Right lobe of liver (tissue), 6 donors: ENCODE measurements around the gene POGK. TPM values are rescaled to one million over a fixed set of nuclear protein-coding genes. Genes with fewer than 3 reads are reported as not detected.
A peak's percentile ranks its signal among the peaks of the same experiment; 100 is the strongest.

ENCODE experiments used
- ATAC-seq, 4 donors: fragments of 200-7000 bp; cut with Tn5 transposase; one replicate each; pipeline ENCODE4 v1.9.1; 2020; ENCODE audit warnings: mild to moderate bottlenecking in 4 of 4, moderate library complexity in 4 of 4
- DNase-seq, 3 donors: peaks; one replicate each; pipeline ENCODE4 v3.0.0-alpha.2; 2020
- H3K27ac ChIP-seq, 3 donors: fragments of 200-600 bp; one replicate each; pipeline ENCODE4 v1.8.0; 2022
- H3K27me3 ChIP-seq, 2 donors: fragments of 200-600 bp; one replicate each; pipeline ENCODE4 v1.8.0; 2022
- H3K36me3 ChIP-seq, 4 donors: fragments of 200-600 bp; sonication (generic) in 1 of 4; one replicate each; pipeline versions ENCODE4 v1.5.1 to v1.8.0; 2017 to 2022; ENCODE audit warnings: control low read depth in 1 of 4
- H3K4me1 ChIP-seq, 4 donors: fragments of 200-600 bp; sonication (generic) in 1 of 4; one replicate each; pipeline versions ENCODE4 v1.5.1 to v1.8.0; 2017 to 2022; ENCODE audit warnings: control low read depth in 1 of 4
- H3K4me3 ChIP-seq, 3 donors: fragments of 200-600 bp; one replicate each; pipeline ENCODE4 v1.8.0; 2022
- H3K9me3 ChIP-seq, 4 donors: fragments of 200-600 bp; sonication (generic) in 1 of 4; one replicate each; pipeline versions ENCODE4 v1.5.1 to v1.8.0; 2017 to 2022; ENCODE audit warnings: control low read depth in 1 of 4
- CTCF ChIP-seq, 4 donors: fragments of 200-600 bp in 3 of 4; fragments of 450-650 bp in 1 of 4; IDR thresholded peaks; one replicate each; pipeline versions ENCODE4 v1.5.1 to v1.8.0; 2016 to 2022; ENCODE audit warnings: antibody characterized with exemption in 4 of 4, mild to moderate bottlenecking in 2 of 4
- POLR2A ChIP-seq: fragments of 450-650 bp; IDR thresholded peaks from one replicate; pipeline ENCODE4 v1.6.1; 2017; ENCODE audit warnings: antibody characterized with exemption, mild to moderate bottlenecking
- WGBS: methylation state at CpG from one replicate; pipeline ENCODE4 v1.1.6; 2018; ENCODE audit warnings: low coverage, low lambda C conversion rate; ENCODE audit not compliant: insufficient coverage; ENCODE audit errors: missing lambda C conversion rate; 5-methylcytosine and 5-hydroxymethylcytosine counted together
- intact Hi-C, 2 donors: fragments of 100-400 bp; cut with DNase I; formaldehyde crosslinking; loops; one replicate each; pipeline versions ENCODE4 v1.11.2 to v1.14.1; 2022
- total RNA-seq, 6 experiments: library from RNA; depleted of rRNA in 2 of 6; stranded (reverse); fragments of >200 nt in 2 of 6; fragmentation: NEBNext Ultra II Directional in 3 of 6; extraction: Animal tissue kit (Norgen Biotek cat#: 25700) in 3 of 6; gene quantifications; one replicate each; pipeline versions ENCODE4 v1.1.0 to v1.2.4, GENCODE V29; 2016 to 2023
- donor health status: DM: no; HTN: yes; CAD: no.
- donor health status: DM: no; HTN: no; CAD: no.
- donor health status: DM: no; HTN: no; CAD: no.
- donor health status: DM: no; HTN: yes; CAD: no.
- donor health status: DM: no; HTN: yes; CAD: no.

The POGK gene
- total RNA-seq, 6 experiments from 2014 or later = 9.0 to 15.7 (median 12.3) TPM

GRCh38 chr1:166889776-166890175 is 50.5 kb downstream of the POGK start:
- Histone ChIP-seq H3K4me1 (no peaks in the 10 kb centered on the region), H3K36me3 (no peaks in the 10 kb centered on the region), H3K9me3 (no peaks in the 10 kb centered on the region), H3K27ac (no peak overlapping the region), H3K27me3 (no peaks in the 10 kb centered on the region), H3K4me3 (no peak overlapping the region)
- intact Hi-C loops = no loop called here
- no peak for ATAC-seq
- TF ChIP-seq CTCF (IDR thresholded peaks at IDR 0.05) (no peak), POLR2A (no peak)
- DNase-seq = no peak

GRCh38 chr1:166895766-166896165 is 56.5 kb downstream of the POGK start:
- 60% methylated on average over 4 of the region's 4 CpGs for WGBS
- no peaks in the 10 kb centered on the region for H3K36me3 ChIP-seq
- H3K9me3 ChIP-seq = no peaks in the 10 kb centered on the region
- no peaks in the 10 kb centered on the region for H3K27me3 ChIP-seq
- intact Hi-C loops = no loop called here
- TF ChIP-seq CTCF (IDR thresholded peaks at IDR 0.05) (no peak), POLR2A (no peak)
- no peak overlapping the region for H3K27ac ChIP-seq
- no peak for ATAC-seq
- DNase-seq = no peak
- H3K4me3 ChIP-seq = no peak overlapping the region
- H3K4me1 ChIP-seq = no peaks in the 10 kb centered on the region

GRCh38 chr1:166899769-166900168 is 60.5 kb downstream of the POGK start:
- DNase-seq (no peak), ATAC-seq (no peak)
- Histone ChIP-seq H3K27me3 (no peaks in the 10 kb centered on the region), H3K27ac (no peak overlapping the region), H3K36me3 (no peaks in the 10 kb centered on the region), H3K4me1 (no peaks in the 10 kb centered on the region), H3K9me3 (no peaks in the 10 kb centered on the region), H3K4me3 (no peak overlapping the region)
- intact Hi-C loops = no loop called here
- TF ChIP-seq POLR2A = no peak
- TF ChIP-seq CTCF (IDR thresholded peaks at IDR 0.05) = no peak

- no peaks in the 10 kb centered on the region for H3K9me3 ChIP-seq
- ATAC-seq (no peak), DNase-seq (no peak)
- no peak overlapping the region for H3K4me3 ChIP-seq
- H3K27me3 ChIP-seq = no peaks in the 10 kb centered on the region
- no peaks in the 10 kb centered on the region for H3K4me1 ChIP-seq
- no peak overlapping the region for H3K27ac ChIP-seq
- 53% methylated on average over 4 of the region's 4 CpGs for WGBS
- no peaks in the 10 kb centered on the region for H3K36me3 ChIP-seq
- no peak for TF ChIP-seq POLR2A
- no peak for TF ChIP-seq CTCF (IDR thresholded peaks at IDR 0.05)
- intact Hi-C loops = no loop called here
Observed at GRCh38 chr1:166900987-166901386, 61.7 kb downstream of the POGK start.

- 73% methylated on average over 1 of the region's 1 CpG for WGBS
- H3K4me3 ChIP-seq = no peak overlapping the region
- DNase-seq (no peak), ATAC-seq (peak in 3 of 4 donors; percentile 10 to 61 (median 38))
- no peaks in the 10 kb centered on the region for H3K27me3 ChIP-seq
- TF ChIP-seq POLR2A (no peak), CTCF (IDR thresholded peaks at IDR 0.05) (no peak)
- H3K4me1 ChIP-seq = no peaks in the 10 kb centered on the region
- no peak overlapping the region for H3K27ac ChIP-seq
- no peaks in the 10 kb centered on the region for H3K36me3 ChIP-seq
- no peaks in the 10 kb centered on the region for H3K9me3 ChIP-seq
- intact Hi-C loops = no loop called here
Observed at GRCh38 chr1:166902279-166902678, 63.0 kb downstream of the POGK start.
